Stimulated activated naive CD8-positive, alpha-beta T cell treated with anti-CD3 and anti-CD28 coated beads, Interleukin-15, amount 100 ng/mL, for 72 hours (primary cell): Measurements from ENCODE around the gene PCP4.
A peak's percentile ranks its signal among the peaks of the same experiment; 100 is the strongest.
"Not testable (repeated sequence)": the region's sequence is repeated elsewhere in the genome, so short reads cannot be mapped to it uniquely, and the experiment has no call there.

Experiments
- ATAC-seq: fragments of 150-1000 bp; cut with Tn5 transposase; 2 replicates; pipeline ENCODE4 v1.10.0; 2021; ENCODE audit warnings: mild to moderate bottlenecking, moderate library complexity
- DNase-seq, 2 donors: peaks; one replicate each; pipeline ENCODE4 v3.0.0; 2021 to 2022
- H3K27ac Mint-ChIP-seq, 2 donors: one replicate each; pipeline ENCODE4 v1.8.0; 2022; ENCODE audit warnings: mild to moderate bottlenecking in 2 of 2, mixed read lengths in 2 of 2, moderate library complexity in 2 of 2
- H3K27me3 Mint-ChIP-seq: one replicate; pipeline ENCODE4 v1.8.0; 2022; ENCODE audit warnings: mixed read lengths
- H3K4me1 Mint-ChIP-seq: one replicate; pipeline ENCODE4 v1.8.0; 2022; ENCODE audit warnings: mild to moderate bottlenecking, mixed read lengths
- H3K4me3 Mint-ChIP-seq, 2 donors: one replicate each; pipeline ENCODE4 v1.8.0; 2022; ENCODE audit warnings: mild to moderate bottlenecking in 2 of 2, mixed read lengths in 2 of 2, moderate library complexity in 1 of 2
- H3K9me3 Mint-ChIP-seq, 2 donors: one replicate each; pipeline ENCODE4 v1.8.0; 2022; ENCODE audit warnings: mixed read lengths in 2 of 2

Gene PCP4

DNA sequence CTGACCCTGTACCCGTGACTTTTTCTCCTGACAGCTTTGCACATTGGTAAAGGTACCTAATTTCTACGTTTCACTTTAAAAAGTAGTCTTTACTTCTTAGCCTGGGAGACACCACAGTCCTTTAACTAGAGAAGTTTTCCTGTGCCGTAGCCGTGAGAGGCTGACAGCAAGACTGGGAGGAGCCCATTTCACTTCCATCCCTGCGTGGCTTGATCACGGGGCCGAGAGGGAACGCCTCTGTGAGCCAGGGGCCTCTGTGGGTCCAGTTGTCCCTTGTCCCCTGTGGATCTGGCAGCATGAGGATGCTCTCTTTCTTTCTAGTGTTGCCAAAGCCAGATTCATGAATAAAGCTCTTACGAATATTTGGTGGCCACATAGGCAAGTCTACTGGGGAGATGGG is 21.6 kb downstream of the PCP4 start:
- ATAC-seq (no peak), DNase-seq (no peak)
- Mint-ChIP-seq H3K4me3 (no peak overlapping the region), H3K27me3 (no peaks in the 10 kb centered on the region), H3K9me3 (peaks cover 0 to 7% of the 10 kb centered on the region in 2 donors), H3K4me1 (no peaks in the 10 kb centered on the region), H3K27ac (no peak overlapping the region)

GRCh38 chr21:39891111-39891510 is 23.9 kb downstream of the PCP4 start:
- H3K27me3 Mint-ChIP-seq: peaks cover 9% of the 10 kb centered on the region

DNA sequence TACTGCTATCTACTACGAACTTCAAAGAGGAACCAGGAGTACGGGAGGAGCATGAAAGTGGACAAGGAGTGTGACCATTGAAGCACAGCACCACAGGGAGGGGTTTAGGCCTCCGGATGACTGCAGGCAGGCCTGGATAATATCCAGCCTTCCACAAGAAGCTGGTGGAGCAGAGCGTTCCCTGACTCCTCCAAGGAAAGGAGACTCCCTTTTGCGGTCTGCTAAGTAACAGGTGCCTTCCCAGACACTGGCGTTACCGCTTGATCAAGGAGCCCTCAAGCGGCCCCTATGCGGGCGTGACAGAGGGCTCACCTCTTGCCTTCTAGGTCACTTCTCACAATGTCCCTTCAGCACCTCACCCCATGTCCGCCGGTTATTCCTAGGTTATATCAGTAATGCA is 24.6 kb downstream of the PCP4 start:
- not testable (repeated sequence) for H3K27ac Mint-ChIP-seq, DNase-seq, H3K27me3 Mint-ChIP-seq, H3K9me3 Mint-ChIP-seq, H3K4me1 Mint-ChIP-seq, H3K4me3 Mint-ChIP-seq, ATAC-seq

More at GRCh38 chr21:39891111-39891510, 23.9 kb downstream of the PCP4 start:
- Mint-ChIP-seq H3K4me3 (no peak overlapping the region), H3K27ac (no peak overlapping the region), H3K9me3 (peaks cover 6 to 7% of the 10 kb centered on the region in 2 donors), H3K4me1 (no peaks in the 10 kb centered on the region)
- no peak for DNase-seq
- no peak for ATAC-seq

- no peaks in the 10 kb centered on the region for H3K4me1 Mint-ChIP-seq
- DNase-seq: no peak
- no peak overlapping the region for H3K4me3 Mint-ChIP-seq
- H3K9me3 Mint-ChIP-seq: no peaks in the 10 kb centered on the region
- no peak for ATAC-seq
- peaks cover 6% of the 10 kb centered on the region for H3K27me3 Mint-ChIP-seq
- no peak overlapping the region for H3K27ac Mint-ChIP-seq
These were observed 33.3 kb downstream of the PCP4 start for GRCh38 chr21:39900491-39900890.

GRCh38 chr21:39900911-39901310 is 33.7 kb downstream of the PCP4 start:
- Mint-ChIP-seq H3K27ac (no peak overlapping the region), H3K27me3 (peaks cover 6% of the 10 kb centered on the region), H3K4me3 (no peak overlapping the region), H3K4me1 (no peaks in the 10 kb centered on the region), H3K9me3 (no peaks in the 10 kb centered on the region)
- ATAC-seq (no peak), DNase-seq (no peak)

DNA sequence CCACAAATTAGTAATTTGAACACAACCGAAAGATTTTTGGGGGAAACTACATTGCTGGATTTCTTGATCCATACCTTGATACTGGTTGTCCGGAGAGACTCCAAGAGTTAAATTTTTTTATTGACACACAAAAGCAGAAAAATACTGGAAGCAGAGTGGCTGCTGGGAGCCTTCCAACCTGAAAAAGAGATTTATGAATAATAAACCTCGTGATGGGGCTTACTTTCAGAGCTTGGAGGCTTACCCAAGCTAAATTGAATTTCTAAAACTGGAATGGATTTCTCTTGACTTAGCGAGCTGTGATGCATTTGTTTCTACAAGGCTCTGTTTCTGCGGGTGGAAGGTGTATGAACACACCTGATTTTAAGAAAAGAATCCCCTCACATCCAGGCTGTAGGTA is 35.7 kb downstream of the PCP4 start:
- Mint-ChIP-seq H3K9me3 (no peaks in the 10 kb centered on the region), H3K27me3 (peaks cover 6% of the 10 kb centered on the region), H3K27ac (no peak overlapping the region), H3K4me3 (no peak overlapping the region), H3K4me1 (no peaks in the 10 kb centered on the region)
- ATAC-seq (no peak), DNase-seq (no peak)

GRCh38 chr21:39904457-39904856 is 37.2 kb downstream of the PCP4 start:
- Mint-ChIP-seq H3K4me1 (no peaks in the 10 kb centered on the region), H3K4me3 (no peak overlapping the region), H3K27me3 (peaks cover 4% of the 10 kb centered on the region), H3K9me3 (no peaks in the 10 kb centered on the region), H3K27ac (no peak overlapping the region)
- no peak for ATAC-seq
- no peak for DNase-seq

DNA sequence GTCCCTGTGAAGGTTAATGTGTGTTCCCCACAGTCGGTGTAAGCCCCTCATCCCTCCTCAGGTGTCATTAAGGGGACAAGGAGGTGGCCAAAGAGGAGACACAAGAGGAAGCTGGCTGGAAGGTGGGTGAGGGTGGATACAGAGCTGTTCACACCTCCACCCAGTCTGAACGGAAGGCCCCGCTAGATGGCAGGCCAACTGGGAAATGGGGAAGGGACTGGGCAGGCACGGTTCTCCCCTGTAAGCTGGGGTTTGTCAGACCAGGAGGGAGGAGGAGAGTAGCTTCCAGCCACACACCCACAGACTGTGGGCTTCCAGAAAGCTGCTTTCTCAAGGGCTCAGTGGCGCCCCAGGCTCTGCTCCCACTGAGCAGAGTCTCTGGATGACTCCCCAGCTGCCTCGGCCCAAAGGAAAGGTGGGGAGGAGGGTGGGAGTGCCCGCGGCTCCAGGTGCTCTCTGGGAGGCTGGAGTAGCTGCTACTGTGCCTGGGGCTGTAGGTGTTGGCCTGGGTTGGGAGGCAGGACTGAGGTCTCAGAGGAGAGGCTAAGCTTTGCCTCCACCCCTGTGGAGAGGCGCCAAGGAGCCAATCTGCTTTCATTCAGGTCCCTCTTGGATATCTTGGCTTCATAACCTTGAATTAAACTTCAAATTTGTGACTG is 41.2 kb downstream of the PCP4 start:
- peak overlapping the region in 1 of 2 donors; percentile 54 for H3K27ac Mint-ChIP-seq
- no peaks in the 10 kb centered on the region for H3K27me3 Mint-ChIP-seq

DNA sequence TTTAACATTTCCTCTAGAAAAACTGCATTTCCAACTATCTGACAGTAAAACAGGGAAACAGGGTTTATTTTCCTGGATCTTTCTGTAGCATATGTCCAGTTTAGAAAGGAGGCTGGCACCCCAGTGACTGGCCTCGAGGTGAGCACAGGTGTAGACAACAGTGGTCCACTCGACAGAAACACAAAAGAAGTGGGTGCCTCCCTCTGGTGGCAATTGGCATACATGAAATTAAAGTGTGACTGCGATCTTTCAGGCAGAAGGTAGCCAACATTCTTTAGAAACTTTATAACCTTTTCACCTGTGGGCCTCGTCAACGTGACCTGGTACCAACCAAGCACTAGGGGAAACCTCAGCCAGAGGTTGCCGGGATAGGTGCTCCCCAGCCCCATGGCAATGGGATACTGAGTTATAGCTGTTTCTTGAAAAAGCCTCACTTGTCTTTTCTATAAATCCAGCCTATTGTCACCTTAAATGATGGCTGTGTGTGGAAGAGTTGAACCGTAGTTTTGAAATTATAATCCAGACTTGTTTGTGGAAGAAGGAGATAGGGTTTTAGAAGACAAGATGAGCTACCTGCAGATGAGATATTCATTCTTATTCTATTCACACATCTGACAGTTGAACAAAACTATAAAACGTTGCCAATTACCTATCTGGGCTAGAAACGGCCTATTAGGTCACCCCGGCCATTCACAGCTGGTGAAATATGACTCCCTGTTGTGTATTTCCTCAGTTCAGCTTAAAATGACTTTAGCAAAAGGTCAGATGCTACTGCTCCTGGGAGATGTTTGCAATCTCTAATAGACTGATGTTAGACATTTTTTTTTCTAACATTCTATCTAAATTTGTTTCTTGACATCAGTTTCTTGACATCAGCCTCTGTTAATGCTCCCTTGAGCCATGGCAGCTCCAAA is 44.3 kb downstream of the PCP4 start:
- H3K9me3 Mint-ChIP-seq: no peaks in the 10 kb centered on the region
- H3K4me1 Mint-ChIP-seq: no peaks in the 10 kb centered on the region
- DNase-seq (no peak), ATAC-seq (no peak)
- no peaks in the 10 kb centered on the region for H3K27me3 Mint-ChIP-seq
- H3K27ac Mint-ChIP-seq: no peak overlapping the region
- H3K4me3 Mint-ChIP-seq: no peak overlapping the region

More for the DNA sequence above, 41.2 kb downstream of the PCP4 start:
- Mint-ChIP-seq H3K4me3 (no peak overlapping the region), H3K9me3 (no peaks in the 10 kb centered on the region), H3K4me1 (no peaks in the 10 kb centered on the region)
- ATAC-seq (no peak), DNase-seq (no peak)

GRCh38 chr21:39913706-39914305 is 46.6 kb downstream of the PCP4 start:
- no peak for ATAC-seq
- no peaks in the 10 kb centered on the region for H3K9me3 Mint-ChIP-seq
- H3K27me3 Mint-ChIP-seq: no peaks in the 10 kb centered on the region
- H3K4me1 Mint-ChIP-seq: no peaks in the 10 kb centered on the region
- peak overlapping the region in 1 of 2 donors; percentile 84 for H3K27ac Mint-ChIP-seq
- H3K4me3 Mint-ChIP-seq: no peak overlapping the region
- no peak for DNase-seq

DNA sequence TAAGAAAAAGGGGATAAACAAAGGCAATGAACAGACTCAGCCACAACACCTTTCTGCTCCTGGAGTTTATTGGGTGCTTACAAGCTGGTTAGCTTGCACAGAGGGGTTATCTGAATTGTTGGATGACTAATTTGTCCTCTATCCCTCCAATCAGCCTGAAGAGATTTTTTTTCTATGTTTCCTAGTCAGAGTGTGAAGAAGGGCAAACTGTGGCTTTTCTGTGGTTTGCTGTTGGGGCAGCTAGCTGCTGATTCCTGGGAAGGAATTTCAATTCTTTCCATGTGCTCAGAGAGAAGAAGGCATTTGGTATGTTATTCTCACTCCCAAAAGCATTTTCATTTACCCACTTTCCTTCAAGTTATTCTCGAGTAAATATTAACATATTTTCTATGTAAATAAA is 48.6 kb downstream of the PCP4 start:
- Mint-ChIP-seq H3K4me1 (no peaks in the 10 kb centered on the region), H3K4me3 (no peak overlapping the region), H3K27ac (no peak overlapping the region), H3K9me3 (no peaks in the 10 kb centered on the region), H3K27me3 (no peaks in the 10 kb centered on the region)
- no peak for ATAC-seq
- no peak for DNase-seq

- Mint-ChIP-seq H3K4me1 (no peaks in the 10 kb centered on the region), H3K27me3 (no peaks in the 10 kb centered on the region), H3K9me3 (no peaks in the 10 kb centered on the region), H3K4me3 (no peak overlapping the region), H3K27ac (no peak overlapping the region)
- DNase-seq (no peak), ATAC-seq (no peak)
These were observed 51.3 kb downstream of the PCP4 start for GRCh38 chr21:39918558-39918957.

DNA sequence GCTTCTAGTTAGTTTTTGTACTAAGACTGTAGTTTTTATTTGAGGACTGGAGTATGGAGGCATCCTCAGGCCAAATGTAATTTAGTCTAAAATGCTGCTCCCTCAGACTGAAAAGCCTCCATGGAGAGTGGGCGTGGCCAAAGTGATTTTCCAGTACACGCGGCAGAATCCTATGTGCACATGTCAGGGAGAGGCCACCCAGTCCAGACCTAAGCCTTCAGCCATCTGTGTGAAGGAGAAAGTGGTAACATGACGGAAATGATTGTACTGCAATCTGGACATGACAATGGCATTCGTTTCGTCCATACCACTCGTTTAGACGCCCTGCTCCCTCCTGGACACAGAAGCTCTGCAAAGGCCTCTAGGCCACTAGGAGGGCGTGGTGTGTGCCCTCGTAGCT is 56.2 kb downstream of the PCP4 start:
- H3K4me1 Mint-ChIP-seq: no peaks in the 10 kb centered on the region
- no peaks in the 10 kb centered on the region for H3K27me3 Mint-ChIP-seq
- DNase-seq (no peak), ATAC-seq (no peak)
- no peak overlapping the region for H3K27ac Mint-ChIP-seq
- no peak overlapping the region for H3K4me3 Mint-ChIP-seq
- H3K9me3 Mint-ChIP-seq: no peaks in the 10 kb centered on the region

- Mint-ChIP-seq H3K27ac (peak overlapping the region in 1 of 2 donors; percentile 13), H3K4me1 (no peaks in the 10 kb centered on the region), H3K9me3 (no peaks in the 10 kb centered on the region), H3K27me3 (no peaks in the 10 kb centered on the region), H3K4me3 (no peak overlapping the region)
- no peak for DNase-seq
- no peak for ATAC-seq
These were observed 57.5 kb downstream of the PCP4 start for GRCh38 chr21:39924577-39925308.

GRCh38 chr21:39927304-39927886 is 60.2 kb downstream of the PCP4 start:
- no peak for DNase-seq
- Mint-ChIP-seq H3K27ac (no peak overlapping the region), H3K9me3 (peaks cover 0 to 7% of the 10 kb centered on the region in 2 donors), H3K27me3 (no peaks in the 10 kb centered on the region), H3K4me1 (no peaks in the 10 kb centered on the region), H3K4me3 (no peak overlapping the region)
- no peak for ATAC-seq
